HG02610 (cell line): Measurements from ENCODE around the gene ZNF573.
"Not testable (repeated sequence)": the region's sequence is repeated elsewhere in the genome, so short reads cannot be mapped to it uniquely, and the experiment has no call there.

Experiments
- ATAC-seq: cut with Tn5 transposase; IDR thresholded peaks from one replicate; pipeline ENCODE4 v1.9.1; 2021; ENCODE audit warnings: mild to moderate bottlenecking, moderate library complexity; ENCODE audit not compliant: unreplicated experiment

ZNF573 gene

DNA sequence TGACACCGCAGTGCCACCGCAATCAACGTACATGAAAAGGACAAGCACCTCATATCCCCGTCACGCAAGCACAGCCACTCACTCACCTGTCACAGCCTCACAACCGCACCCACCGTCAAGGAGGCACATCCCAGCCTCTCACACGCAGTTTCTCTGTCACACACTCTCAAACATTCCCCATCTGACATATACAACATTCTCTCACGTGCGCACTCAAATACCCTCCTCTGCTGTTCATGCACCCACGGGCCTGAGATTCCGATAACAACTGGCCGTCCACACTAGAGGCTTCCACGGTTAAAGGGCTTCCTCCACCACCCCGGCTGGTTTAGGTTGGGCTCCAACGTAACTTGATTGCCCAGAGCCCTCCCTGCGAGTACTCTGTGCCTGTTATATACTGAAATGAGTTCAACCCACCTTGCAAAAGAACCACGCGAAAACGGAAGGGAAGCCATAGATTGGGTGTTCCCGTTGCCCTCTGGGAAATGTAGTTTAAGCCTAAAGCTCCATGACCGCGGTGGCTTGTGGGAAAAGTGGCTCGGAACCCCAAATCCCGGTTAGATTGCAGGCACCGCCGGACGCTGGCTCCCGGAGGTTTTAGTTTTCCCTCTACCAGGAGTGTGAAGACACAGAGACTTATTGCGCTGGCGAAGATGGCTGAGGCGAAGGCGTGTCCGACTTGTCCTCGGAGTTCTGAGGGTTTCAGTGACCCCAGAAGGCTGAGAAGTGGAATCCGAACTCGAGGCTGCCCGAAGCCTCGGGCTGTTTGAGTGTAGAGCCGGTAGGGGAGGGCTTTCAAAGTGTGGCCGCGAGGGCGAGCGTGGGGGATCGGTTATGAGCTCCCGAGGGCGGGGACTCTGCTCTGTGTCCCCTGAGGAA is at the start of gene ZNF573:
ZNF573 (minus strand) TSS at position 460 of the 879 bp plus-strand sequence. CDS start 5,857 bp downstream, outside the sequence.
- ATAC-seq, result peak; percentile 77

DNA sequence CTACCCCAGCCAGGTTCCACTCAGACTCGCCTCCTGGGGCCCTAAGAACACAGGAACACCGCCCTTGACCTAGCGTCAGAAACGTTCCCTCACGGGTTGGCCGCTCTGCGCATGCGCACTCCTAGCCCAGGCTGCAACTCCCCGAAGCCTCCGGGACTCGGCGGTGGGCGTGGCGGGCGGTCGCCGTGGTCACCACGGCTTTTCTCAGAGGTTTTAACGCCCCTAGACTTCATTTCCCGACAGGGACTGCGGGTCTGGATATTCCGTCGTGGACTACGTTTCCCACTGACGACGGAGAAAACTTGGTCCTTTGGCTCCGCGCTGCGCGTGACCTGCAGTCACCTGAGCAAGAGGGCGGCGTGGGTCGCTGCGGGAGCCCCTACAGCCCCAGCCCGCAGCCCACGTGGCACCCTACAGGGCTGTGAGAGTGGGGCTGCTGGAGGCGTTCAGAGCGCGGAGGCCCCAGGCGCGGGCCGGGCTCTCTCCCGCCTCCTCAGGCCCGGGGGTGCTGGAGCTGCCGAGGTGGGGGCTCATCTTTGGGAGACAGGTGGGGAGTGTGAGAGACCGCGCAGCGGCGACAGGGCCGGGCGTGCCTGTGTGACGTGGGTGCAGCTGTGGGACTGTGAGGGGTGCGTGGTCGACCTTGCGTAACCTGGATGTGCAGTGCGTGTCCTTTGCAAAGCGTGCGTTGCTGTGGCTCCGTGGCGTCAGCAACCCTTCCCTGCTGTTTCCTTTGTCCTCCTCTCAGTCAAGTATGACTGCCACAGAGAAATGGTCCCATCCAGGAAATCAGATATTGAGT is 38.0 kb upstream of the ZNF573 start:
- no peak for ATAC-seq

DNA sequence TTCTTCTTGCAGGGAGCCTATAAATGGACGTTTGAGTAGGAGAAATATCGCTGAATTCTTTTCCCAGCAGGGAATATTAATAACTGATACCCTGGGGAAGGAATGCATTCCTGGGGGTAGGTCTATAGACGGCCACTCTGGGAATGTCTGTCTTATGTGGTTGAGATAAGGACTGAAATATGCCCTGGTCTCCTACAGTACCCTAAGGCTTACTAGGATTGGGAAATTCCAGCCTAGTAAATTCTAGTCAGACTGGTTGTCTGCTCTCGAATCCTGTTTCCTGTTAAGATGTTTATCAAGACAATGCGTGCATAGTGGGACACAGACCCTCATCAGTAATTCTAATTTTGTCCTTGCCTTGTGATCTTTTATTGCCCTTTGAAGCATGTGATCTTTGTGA is 36.2 kb upstream of the ZNF573 start:
- ATAC-seq, result not testable (repeated sequence)

GRCh38 chr19:37813340-37813739 is 34.0 kb upstream of the ZNF573 start:
- no peak for ATAC-seq

- no peak for ATAC-seq
Measured at GRCh38 chr19:37809366-37809765, 30.0 kb upstream of the ZNF573 start.

DNA sequence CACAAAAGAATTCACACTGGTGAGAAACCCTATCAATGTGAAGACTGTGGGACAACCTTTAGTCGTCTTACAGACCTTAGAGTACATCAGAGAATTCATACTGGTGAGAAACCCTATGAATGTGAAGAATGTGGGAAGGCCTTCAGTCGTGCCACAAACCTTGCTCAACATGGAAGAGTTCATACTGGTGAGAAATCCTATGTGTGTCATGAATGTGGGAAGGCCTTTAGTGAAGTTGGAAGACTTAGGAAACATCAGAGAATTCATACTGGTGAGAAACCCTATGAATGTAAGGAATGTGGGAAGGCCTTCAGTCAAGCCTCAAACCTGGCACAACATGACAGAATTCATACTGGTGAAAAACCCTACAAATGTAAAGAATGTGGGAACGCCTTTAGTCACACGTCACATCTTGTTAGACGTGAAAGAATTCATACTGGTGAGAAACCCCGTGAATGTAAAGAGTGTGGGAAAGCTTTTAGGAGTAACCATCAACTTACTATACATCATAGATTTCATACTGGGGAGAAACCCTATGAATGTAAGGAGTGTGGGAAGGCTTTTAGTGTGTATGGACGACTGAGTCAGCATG is 24.0 kb upstream of the ZNF573 start:
- no peak for ATAC-seq

DNA sequence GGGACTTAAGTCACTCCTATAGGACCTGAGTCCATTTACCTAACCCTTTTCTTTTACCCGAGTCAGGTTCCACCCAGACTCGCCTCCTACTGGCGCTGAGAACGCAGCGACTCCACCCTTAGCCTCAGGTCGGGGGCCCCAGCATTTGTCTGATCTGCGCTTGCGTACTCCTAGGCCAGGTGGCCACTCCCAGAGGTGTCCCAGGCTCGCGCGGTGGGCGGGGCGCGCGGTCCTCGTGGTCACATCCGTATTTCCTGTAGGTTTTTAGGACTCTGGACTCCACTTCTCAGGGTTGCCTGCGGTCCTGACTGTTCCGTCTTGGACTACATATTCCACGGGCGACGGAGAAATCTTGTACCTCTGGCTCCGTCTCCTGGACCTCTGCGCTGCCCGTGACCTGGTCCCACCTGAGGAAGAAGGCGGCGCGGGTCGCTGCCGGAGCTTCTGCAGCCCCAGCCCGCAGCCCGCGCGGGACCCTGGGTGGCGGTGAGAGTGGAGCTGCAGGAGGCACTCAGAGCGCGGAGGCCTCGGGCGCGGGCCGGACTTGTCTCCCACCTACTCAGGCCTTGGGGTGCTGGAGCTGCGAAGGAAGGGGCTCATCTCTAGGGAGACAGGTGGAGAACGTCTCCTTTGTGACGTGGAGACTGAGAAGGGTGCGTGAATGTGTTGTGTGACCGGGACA is 11.0 kb upstream of the ZNF573 start:
- ATAC-seq, result no peak

DNA sequence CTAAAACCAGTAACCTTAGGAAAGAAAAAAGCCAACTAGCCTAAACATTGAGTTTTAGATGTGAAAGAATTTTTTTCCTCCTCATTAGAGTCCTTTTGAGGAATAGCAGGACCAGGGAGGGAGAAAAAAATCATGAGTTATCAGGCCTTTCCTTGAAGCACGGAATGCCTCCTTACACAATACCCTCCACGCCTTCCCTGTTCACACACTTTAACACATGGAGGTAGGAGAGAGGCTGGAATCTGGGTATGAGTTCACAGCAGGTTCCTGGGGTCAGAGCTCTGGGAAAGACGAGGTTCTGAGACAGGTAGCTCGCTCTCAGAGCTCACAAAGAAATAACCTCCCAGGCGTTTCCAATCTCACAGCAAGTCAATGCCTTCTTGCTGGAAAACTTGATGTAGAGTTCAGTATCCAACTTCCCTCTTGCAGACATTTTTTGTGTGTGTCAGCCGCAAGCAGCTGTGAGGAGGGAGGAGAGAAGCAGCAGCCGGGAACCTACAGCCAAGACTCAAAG is 716 bp downstream of the ZNF573 start:
- peak; percentile 7 for ATAC-seq

- ATAC-seq, result no peak
Measured at GRCh38 chr19:37770985-37771384, 8.4 kb downstream of the ZNF573 start.

GRCh38 chr19:37763488-37763887 is 15.9 kb downstream of the ZNF573 start:
- no peak for ATAC-seq

DNA sequence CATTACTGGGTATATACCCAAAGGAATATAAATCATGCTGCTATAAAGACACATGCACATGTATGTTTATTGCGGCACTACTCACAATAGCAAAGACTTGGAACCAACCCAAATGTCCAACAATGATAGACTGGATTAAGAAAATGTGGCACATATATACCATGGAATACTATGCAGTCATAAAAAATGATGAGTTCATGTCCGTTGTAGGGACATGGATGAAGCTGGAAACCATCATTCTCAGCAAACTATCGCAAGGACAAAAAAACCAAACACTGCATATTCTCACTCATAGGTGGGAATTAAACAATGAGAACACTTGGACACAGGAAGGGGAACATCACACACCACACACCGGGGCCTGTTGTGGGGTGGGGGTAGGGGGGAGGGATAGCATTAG is 21.7 kb downstream of the ZNF573 start:
- ATAC-seq, result not testable (repeated sequence)

- no peak for ATAC-seq
Measured at GRCh38 chr19:37738371-37738770, 41.0 kb downstream of the ZNF573 start.

DNA sequence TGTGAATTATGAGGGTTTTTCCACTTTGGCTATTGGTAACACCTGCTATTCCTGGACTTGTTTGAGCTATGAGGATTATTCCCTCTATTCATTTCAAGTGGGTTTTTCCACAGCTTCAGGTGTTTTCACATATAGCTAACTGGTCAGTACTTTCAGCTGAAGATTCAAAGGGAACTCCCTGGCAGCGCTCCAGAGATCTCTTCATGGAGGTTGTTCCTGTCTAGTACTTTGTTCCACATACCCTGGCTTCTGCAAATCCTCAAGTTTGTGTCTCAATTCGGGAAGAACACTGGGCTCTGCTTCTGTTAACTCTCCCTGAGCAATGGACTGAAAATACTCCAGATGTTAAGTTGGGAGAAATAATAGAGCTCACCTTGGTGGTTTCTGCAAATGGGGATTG is 54.2 kb downstream of the ZNF573 start:
- no peak for ATAC-seq

DNA sequence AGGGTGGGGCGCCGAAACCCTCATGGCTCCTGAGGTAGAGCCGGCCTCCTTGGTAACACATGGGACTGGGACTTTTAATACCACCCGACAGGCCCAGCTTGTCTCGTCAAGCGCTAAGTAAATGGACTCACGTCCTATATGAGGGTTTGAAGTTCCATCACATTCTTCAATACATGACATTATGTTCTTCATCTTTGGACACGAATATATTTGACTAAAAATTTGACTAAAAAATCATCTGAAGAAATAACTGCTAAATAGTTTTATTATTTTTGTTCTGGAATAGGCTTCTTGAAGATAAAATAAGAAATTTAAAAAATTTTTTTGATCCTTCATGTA is 59.5 kb downstream of the ZNF573 start:
- no peak for ATAC-seq

GRCh38 chr19:37719111-37719926 is 60.1 kb downstream of the ZNF573 start, which contains the start of gene ZNF607:
TSS of gene ZNF607 (minus strand) at chr19:37719761. CDS start at chr19:37711618, 8,143 bp downstream.
- peak; percentile 91 for ATAC-seq

DNA sequence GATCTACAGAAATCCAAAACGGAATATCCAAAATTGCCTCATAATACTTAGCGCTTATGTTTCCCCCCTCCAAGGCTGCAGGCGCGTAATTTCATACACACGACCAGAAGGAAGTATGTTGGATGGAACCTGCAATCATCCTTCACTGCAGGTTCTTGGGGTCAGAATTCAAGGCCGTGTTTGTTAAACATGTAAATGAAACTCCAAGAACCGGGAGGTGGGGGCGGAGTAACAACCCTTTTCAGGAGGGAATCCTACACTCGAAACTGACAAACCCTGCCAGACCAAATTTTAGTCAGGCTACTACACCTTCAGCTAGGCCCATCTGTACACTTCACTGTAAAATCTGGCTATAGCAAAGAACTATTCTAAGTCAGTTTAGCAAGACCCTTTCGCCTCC is 61.1 kb downstream of the ZNF573 start:
- no peak for ATAC-seq

DNA sequence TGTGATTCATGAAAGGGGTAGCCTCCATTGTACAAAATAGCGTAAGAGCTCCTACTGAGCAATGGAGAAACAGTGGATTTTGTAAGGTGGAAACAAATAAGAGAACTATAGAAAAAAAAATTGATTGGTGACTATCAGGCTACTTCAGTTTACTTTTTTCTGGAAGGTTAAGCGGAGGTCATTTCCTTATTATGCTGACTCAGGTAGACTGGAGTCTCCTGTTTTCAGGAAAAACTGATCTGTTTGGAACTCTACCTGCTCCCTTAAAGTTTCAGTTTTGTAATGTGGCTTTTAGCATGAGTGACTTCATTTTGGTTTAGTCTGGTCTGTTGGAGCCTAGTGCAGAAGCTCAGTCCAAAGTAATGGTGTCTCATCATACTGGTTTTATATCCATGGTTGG is 63.2 kb downstream of the ZNF573 start:
- ATAC-seq, result no peak

- no peak for ATAC-seq
Measured at GRCh38 chr19:37706052-37706605, 73.3 kb downstream of the ZNF573 start.

DNA sequence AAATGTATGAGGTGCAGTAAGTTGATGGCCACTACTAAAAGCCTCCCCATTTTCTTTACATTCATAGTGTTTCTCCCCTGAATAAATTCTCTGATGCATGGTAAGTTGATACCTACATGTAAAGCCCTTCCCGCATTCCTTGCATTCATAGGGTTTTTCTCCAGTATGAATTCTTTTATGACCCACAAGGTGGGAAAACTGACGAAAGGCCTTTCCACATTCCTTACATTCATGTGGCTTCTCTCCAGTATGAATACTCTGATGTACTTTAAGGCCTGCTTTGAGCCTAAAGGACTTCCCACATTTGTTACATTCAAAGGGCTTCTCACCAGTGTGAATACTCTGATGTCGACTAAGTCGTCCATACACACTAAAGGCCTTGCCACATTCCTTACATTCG is 80.3 kb downstream of the ZNF573 start:
- ATAC-seq, result no peak

- ATAC-seq, result no peak
Measured at GRCh38 chr19:37698216-37698615, 81.2 kb downstream of the ZNF573 start.
